Heart right ventricle (tissue), 16 donors: ENCODE measurements around the gene GALNT18. TPM values are rescaled to one million over a fixed set of nuclear protein-coding genes. Genes with fewer than 3 reads are reported as not detected.

ENCODE experiments used
- ATAC-seq, 8 donors: fragments of 200-7000 bp; cut with Tn5 transposase; one replicate each; pipeline ENCODE4 v1.9.1; 2020; ENCODE audit warnings: mild to moderate bottlenecking in 8 of 8, moderate library complexity in 8 of 8, moderate number of reproducible peaks in 1 of 8
- DNase-seq, 2 donors: peaks; one replicate each; pipeline ENCODE4 v3.0.0-alpha.2; 2020
- H3K27ac ChIP-seq, 10 donors: fragments of 200-600 bp; sonication (generic) in 2 of 10; one replicate each; pipeline versions ENCODE4 v1.5.0 to v1.8.0; 2020 to 2022; ENCODE audit warnings: mild to moderate bottlenecking in 3 of 10
- H3K27me3 ChIP-seq, 7 donors: fragments of 200-600 bp; one replicate each; pipeline ENCODE4 v1.8.0; 2021 to 2022; ENCODE audit warnings: mild to moderate bottlenecking in 2 of 7
- H3K36me3 ChIP-seq, 9 donors: fragments of 200-600 bp; sonication (generic) in 1 of 9; one replicate each; pipeline versions ENCODE4 v1.5.0 to v1.8.0; 2020 to 2022; ENCODE audit warnings: mild to moderate bottlenecking in 2 of 9
- H3K4me1 ChIP-seq, 9 donors: fragments of 200-600 bp; sonication (generic) in 1 of 9; one replicate each; pipeline versions ENCODE4 v1.5.0 to v1.8.0; 2020 to 2022; ENCODE audit warnings: mild to moderate bottlenecking in 4 of 9
- H3K4me3 ChIP-seq, 10 donors: fragments of 200-600 bp; sonication (generic) in 2 of 10; one replicate each; pipeline versions ENCODE4 v1.5.0 to v1.8.0; 2020 to 2022; ENCODE audit warnings: mild to moderate bottlenecking in 7 of 10, moderate library complexity in 2 of 10
- H3K9me3 ChIP-seq, 11 donors: fragments of 200-600 bp in 10 of 11; sonication (generic) in 2 of 11; one replicate each; pipeline versions ENCODE4 v1.5.0 to v1.8.0; 2013 to 2022; ENCODE audit warnings: mild to moderate bottlenecking in 2 of 11, control low read depth in 1 of 11, moderate library complexity in 1 of 11
- WGBS, 2 donors: extraction: QIAGEN DNeasy Blood & Tissue Kit; methylation state at CpG; one replicate each; pipeline ENCODE4 v1.1.7; 2013; ENCODE audit warnings: inconsistent platforms in 1 of 2; 5-methylcytosine and 5-hydroxymethylcytosine counted together
- intact Hi-C, 10 donors: fragments of 100-400 bp; cut with DNase I; formaldehyde crosslinking; loops; one replicate each; pipeline versions ENCODE4 v1.11.1 to v1.14.2; 2022
- polyA plus RNA-seq, 2 donors: library from polyadenylated mRNA; stranded (reverse); fragments of 200-250 nt; gene quantifications; one replicate each; pipeline ENCODE4 v1.2.3, GENCODE V29; 2013
- total RNA-seq, 10 donors: library from RNA; stranded (reverse); fragmentation: NEBNext Ultra II Directional in 3 of 10; extraction: Animal tissue kit (Norgen Biotek cat#: 25700) in 3 of 10; gene quantifications; one replicate each; pipeline versions ENCODE4 v1.2.1 to v1.2.4, GENCODE V29; 2021 to 2023
- TF ChIP-seq, protein P1 (sequence below), 9 donors: fragments of 200-600 bp; sonication (generic) in 2 of 9; IDR thresholded peaks; one replicate each; pipeline versions ENCODE4 v1.5.0 to v1.8.0; 2021 to 2022; ENCODE audit warnings: antibody characterized with exemption in 9 of 9, mild to moderate bottlenecking in 5 of 9, moderate library complexity in 1 of 9
- donor health status: Arrhythmogenic right ventricular cardiomyopathy.
- donor health status: ischemic (EF 13 %, LVEDD 7.1; RV severe dilation, severe dysfunction).
- donor health status: healthy with polysubstance abuse.
- donor health status: DM: no; HTN: yes; CAD: no.
- donor health status: DM: no; HTN: no; CAD: no.
- donor health status: ischemic (EF 25% LVEDD 6.9; RV normal size, moderate dysfunction).
- donor health status: ischemic (EF 25% LVEDD 5.7; RV mildly dilated, moderate dysfunction).
- donor health status: healthy.
- donor health status: DM: yes; HTN: yes; CAD: no.
- donor health status: Ischemic cardiomyopathy.
- donor health status: ischemic (EF 35%, LVEDD 5.7; RV mildly dilated, moderate dysfunction).
- donor health status: nonischemic (EF 11% LVEDD 7.7; RV severe dilation, severe dysfunction).
- donor health status: DM: yes; HTN: yes; CAD: no.
- donor health status: PGD.
- donor health status: ischemic (EF 29% LVEDD 5.4; RV normal size, mild dysfunction).
- donor health status: nonischemic (EF 23%, LVEDD 6.1; RV moderate dilation, normal function).

The GALNT18 gene
- total and polyA plus RNA-seq, 12 donors = 7.0 to 29.0 (median 15.6) TPM

DNA sequence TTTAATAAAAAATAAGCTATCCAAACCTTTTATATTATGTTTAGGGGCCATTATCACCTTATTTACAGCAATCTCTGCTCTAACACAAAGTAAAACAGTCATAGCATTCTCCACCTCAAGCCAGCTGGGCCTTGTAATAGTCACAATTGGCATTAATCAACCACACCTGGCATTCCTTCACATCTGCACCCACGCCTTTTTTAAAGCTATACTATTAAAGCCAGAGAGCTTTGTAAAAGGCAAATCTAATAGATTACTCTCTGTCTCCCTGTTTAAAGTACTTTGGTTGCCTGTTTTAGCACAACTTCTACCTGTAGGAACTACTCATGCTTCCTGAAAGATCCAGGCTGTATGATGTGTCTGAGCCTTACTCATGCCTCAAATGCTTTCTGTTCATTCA lies 381.8 kb downstream of the GALNT18 start:
- H3K27ac ChIP-seq = no peak overlapping the region
- DNase-seq (no peak), ATAC-seq (no peak)
- WGBS, 2 donors = 92 to 94% methylated on average over 1 of the region's 1 CpG
- no peak overlapping the region for H3K4me3 ChIP-seq
- H3K9me3 ChIP-seq = no peaks in the 10 kb centered on the region
- peaks cover 7 to 46% (median 25%) of the 10 kb centered on the region in 9 donors for H3K4me1 ChIP-seq
- no peaks in the 10 kb centered on the region for H3K36me3 ChIP-seq
- intact Hi-C loops = loop anchor here in 1 of 10 donors (5.0 kb wide), 1 partner anchor 382 kb away; the partner anchor contains the start of gene GALNT18
- no peaks in the 10 kb centered on the region for H3K27me3 ChIP-seq
- TF ChIP-seq, protein P1, sequence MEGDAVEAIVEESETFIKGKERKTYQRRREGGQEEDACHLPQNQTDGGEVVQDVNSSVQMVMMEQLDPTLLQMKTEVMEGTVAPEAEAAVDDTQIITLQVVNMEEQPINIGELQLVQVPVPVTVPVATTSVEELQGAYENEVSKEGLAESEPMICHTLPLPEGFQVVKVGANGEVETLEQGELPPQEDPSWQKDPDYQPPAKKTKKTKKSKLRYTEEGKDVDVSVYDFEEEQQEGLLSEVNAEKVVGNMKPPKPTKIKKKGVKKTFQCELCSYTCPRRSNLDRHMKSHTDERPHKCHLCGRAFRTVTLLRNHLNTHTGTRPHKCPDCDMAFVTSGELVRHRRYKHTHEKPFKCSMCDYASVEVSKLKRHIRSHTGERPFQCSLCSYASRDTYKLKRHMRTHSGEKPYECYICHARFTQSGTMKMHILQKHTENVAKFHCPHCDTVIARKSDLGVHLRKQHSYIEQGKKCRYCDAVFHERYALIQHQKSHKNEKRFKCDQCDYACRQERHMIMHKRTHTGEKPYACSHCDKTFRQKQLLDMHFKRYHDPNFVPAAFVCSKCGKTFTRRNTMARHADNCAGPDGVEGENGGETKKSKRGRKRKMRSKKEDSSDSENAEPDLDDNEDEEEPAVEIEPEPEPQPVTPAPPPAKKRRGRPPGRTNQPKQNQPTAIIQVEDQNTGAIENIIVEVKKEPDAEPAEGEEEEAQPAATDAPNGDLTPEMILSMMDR (IDR thresholded peaks at IDR 0.05) = no peak

DNA sequence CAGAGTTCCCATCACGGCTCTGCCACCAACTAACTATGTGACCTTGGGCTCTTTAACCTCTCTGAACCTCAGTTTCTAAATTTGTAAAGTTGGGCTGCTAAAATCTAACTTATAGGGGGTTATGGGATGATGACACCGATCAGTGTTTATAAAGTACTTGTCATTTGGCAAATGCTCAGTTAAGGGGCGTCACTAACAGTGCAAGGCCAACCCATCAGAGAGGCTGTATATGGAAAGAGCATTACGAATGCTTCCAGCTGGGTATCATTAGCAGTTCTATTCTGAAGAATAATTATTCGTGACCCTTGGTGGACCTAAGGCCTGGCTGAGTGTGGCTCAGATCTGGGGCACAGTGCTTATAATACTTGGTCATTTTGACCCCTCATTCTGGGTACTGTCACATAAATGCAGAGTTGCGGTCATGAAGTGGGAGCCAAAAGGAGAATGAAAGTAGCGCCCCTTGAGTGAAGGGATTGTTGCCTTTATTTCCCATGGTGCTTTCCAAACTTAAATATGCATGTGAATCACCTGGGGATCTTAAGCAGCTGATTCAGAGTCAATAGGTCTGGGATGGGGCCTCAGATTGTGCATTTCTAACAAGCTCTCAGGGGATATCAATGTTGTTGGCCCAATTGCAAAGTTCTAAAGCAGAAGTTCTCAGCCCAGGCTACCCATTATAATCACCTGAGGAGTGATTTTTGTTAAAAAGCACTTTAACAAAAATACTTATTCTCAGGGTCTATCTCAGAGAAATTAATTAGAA lies 384.6 kb downstream of the GALNT18 start:
- ATAC-seq (no peak), DNase-seq (no peak)
- Histone ChIP-seq H3K9me3 (no peaks in the 10 kb centered on the region), H3K36me3 (no peaks in the 10 kb centered on the region), H3K27me3 (no peaks in the 10 kb centered on the region), H3K4me3 (no peak overlapping the region), H3K27ac (no peak overlapping the region), H3K4me1 (peaks cover 0 to 26% (median 4%) of the 10 kb centered on the region in 9 donors)
- intact Hi-C loops = no loop called here
- TF ChIP-seq, protein P1 (IDR thresholded peaks at IDR 0.05) = no peak
- WGBS, 2 donors = 77 to 78% methylated on average over 7 of the region's 7 CpGs

DNA sequence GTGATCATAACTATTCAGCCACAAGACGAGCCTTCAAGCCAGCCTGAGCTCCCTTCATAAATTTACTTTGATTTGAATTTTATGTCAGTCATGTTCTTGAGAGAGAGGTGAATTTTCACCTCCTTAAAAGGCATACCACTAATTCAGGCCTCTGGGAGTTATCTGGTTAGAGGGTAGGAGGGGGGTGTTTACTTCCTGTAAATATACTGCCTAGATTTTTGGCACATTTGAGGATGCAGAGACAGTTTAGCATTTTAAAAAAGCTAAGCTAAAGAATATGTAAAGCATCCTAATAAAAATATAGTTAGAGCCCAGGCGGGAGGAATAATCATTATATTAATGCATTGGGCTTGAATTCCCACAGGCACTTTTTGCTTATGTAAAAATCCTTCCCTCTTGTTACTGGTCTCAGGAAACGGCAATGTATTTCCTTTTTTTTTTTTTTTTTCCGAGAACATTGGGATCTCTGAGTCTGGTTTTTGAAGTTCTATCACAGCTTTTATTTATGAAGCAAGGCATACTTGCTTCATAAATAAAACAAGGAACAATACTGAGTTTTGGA lies 385.2 kb downstream of the GALNT18 start:
- Histone ChIP-seq H3K27me3 (no peaks in the 10 kb centered on the region), H3K4me1 (peaks cover 0 to 33% (median 8%) of the 10 kb centered on the region in 9 donors), H3K9me3 (no peaks in the 10 kb centered on the region), H3K4me3 (no peak overlapping the region), H3K36me3 (no peaks in the 10 kb centered on the region), H3K27ac (no peak overlapping the region)
- DNase-seq (no peak), ATAC-seq (no peak)
- WGBS, 2 donors = 60 to 71% methylated on average over 4 of the region's 4 CpGs
- intact Hi-C loops = no loop called here
- TF ChIP-seq, protein P1 (IDR thresholded peaks at IDR 0.05) = no peak

DNA sequence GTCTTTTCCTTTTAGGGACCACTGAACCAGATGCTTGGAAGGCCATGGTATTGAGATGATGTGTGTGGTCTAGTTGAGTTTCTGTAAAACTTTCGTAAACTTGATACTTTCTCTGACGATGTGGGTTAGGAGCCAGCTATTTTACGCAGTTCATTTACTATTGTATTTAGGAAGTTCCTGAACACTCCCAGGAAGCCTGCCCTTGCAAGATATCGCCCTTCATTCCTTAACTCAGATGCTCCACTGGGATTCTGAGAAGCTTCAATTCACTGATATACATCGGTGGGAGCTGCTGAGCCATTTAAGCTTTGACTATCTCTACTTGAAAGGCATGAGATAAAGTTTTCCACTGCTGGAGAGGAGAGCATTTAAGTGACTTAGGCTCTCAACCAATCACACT lies 390.0 kb downstream of the GALNT18 start:
- Histone ChIP-seq H3K27me3 (peaks cover 0 to 3% (median 0%) of the 10 kb centered on the region in 7 donors), H3K4me3 (no peak overlapping the region), H3K27ac (peak overlapping the region in 3 of 10 donors; percentile 6 to 34 (median 14)), H3K9me3 (no peaks in the 10 kb centered on the region), H3K4me1 (peaks cover 0 to 29% (median 14%) of the 10 kb centered on the region in 9 donors), H3K36me3 (no peaks in the 10 kb centered on the region)
- DNase-seq (no peak), ATAC-seq (peak in 5 of 8 donors; percentile 27 to 68 (median 47))
- TF ChIP-seq, protein P1 (IDR thresholded peaks at IDR 0.05) = no peak
- intact Hi-C loops = no loop called here
- 50 to 58% methylated on average over 5 of the region's 5 CpGs for WGBS, 2 donors
